Right lobe of liver (tissue), 6 donors: Measurements from ENCODE around the gene TXLNA. TPM values are rescaled to one million over a fixed set of nuclear protein-coding genes. Genes with fewer than 3 reads are reported as not detected.
"Not testable (repeated sequence)": the region's sequence is repeated elsewhere in the genome, so short reads cannot be mapped to it uniquely, and the experiment has no call there.

Experiments
- ATAC-seq, 4 donors: fragments of 200-7000 bp; cut with Tn5 transposase; one replicate each; pipeline ENCODE4 v1.9.1; 2020; ENCODE audit warnings: mild to moderate bottlenecking in 4 of 4, moderate library complexity in 4 of 4
- DNase-seq, 3 donors: peaks; one replicate each; pipeline ENCODE4 v3.0.0-alpha.2; 2020
- H3K27ac ChIP-seq, 3 donors: fragments of 200-600 bp; one replicate each; pipeline ENCODE4 v1.8.0; 2022
- H3K27me3 ChIP-seq, 2 donors: fragments of 200-600 bp; one replicate each; pipeline ENCODE4 v1.8.0; 2022
- H3K36me3 ChIP-seq, 4 donors: fragments of 200-600 bp; sonication (generic) in 1 of 4; one replicate each; pipeline versions ENCODE4 v1.5.1 to v1.8.0; 2017 to 2022; ENCODE audit warnings: control low read depth in 1 of 4
- H3K4me1 ChIP-seq, 4 donors: fragments of 200-600 bp; sonication (generic) in 1 of 4; one replicate each; pipeline versions ENCODE4 v1.5.1 to v1.8.0; 2017 to 2022; ENCODE audit warnings: control low read depth in 1 of 4
- H3K4me3 ChIP-seq, 3 donors: fragments of 200-600 bp; one replicate each; pipeline ENCODE4 v1.8.0; 2022
- H3K9me3 ChIP-seq, 4 donors: fragments of 200-600 bp; sonication (generic) in 1 of 4; one replicate each; pipeline versions ENCODE4 v1.5.1 to v1.8.0; 2017 to 2022; ENCODE audit warnings: control low read depth in 1 of 4
- POLR2A ChIP-seq: fragments of 450-650 bp; IDR thresholded peaks from one replicate; pipeline ENCODE4 v1.6.1; 2017; ENCODE audit warnings: antibody characterized with exemption, mild to moderate bottlenecking
- WGBS: methylation state at CpG from one replicate; pipeline ENCODE4 v1.1.6; 2018; ENCODE audit warnings: low coverage, low lambda C conversion rate; ENCODE audit not compliant: insufficient coverage; ENCODE audit errors: missing lambda C conversion rate; 5-methylcytosine and 5-hydroxymethylcytosine counted together
- intact Hi-C, 2 donors: fragments of 100-400 bp; cut with DNase I; formaldehyde crosslinking; loops; one replicate each; pipeline versions ENCODE4 v1.11.2 to v1.14.1; 2022
- total RNA-seq, 6 experiments: library from RNA; depleted of rRNA in 2 of 6; stranded (reverse); fragments of >200 nt in 2 of 6; fragmentation: NEBNext Ultra II Directional in 3 of 6; extraction: Animal tissue kit (Norgen Biotek cat#: 25700) in 3 of 6; gene quantifications; one replicate each; pipeline versions ENCODE4 v1.1.0 to v1.2.4, GENCODE V29; 2016 to 2023
- TF ChIP-seq, protein P1 (sequence below), 4 donors: fragments of 200-600 bp in 3 of 4; fragments of 450-650 bp in 1 of 4; IDR thresholded peaks; one replicate each; pipeline versions ENCODE4 v1.5.1 to v1.8.0; 2016 to 2022; ENCODE audit warnings: antibody characterized with exemption in 4 of 4, mild to moderate bottlenecking in 2 of 4
- donor health status: DM: no; HTN: yes; CAD: no.
- donor health status: DM: no; HTN: no; CAD: no.
- donor health status: DM: no; HTN: no; CAD: no.
- donor health status: DM: no; HTN: yes; CAD: no.
- donor health status: DM: no; HTN: yes; CAD: no.

Gene TXLNA
- total RNA-seq, 6 experiments from 2014 or later = 26.0 to 39.6 (median 33.5) TPM

DNA sequence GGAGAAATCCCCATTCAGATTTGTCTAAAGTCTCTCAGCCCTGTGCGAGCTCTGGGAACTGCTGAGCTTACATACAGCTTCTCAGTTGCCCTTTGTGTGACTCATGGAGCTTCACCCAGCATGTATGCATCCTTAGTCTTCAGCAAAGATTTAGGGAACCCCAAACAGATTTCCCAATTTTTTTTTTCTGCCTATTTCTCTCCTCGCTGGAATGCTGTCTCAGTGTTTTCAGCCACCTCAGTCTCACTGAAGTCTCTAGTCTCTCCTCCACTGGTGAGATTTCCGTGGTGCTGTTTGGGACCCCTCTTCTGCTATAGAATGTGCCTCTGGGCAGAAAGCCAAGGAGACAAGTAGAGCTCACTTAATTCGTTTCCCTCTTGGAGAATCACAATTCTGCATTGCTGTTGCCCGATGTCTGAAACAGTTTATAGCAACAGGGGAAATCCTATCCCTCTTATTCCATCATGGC is 28.1 kb upstream of the TXLNA start:
- Histone ChIP-seq H3K4me3 (no peak overlapping the region), H3K36me3 (peaks cover 0 to 17% (median 7%) of the 10 kb centered on the region in 4 donors), H3K4me1 (no peaks in the 10 kb centered on the region), H3K27ac (no peak overlapping the region), H3K9me3 (no peaks in the 10 kb centered on the region), H3K27me3 (no peaks in the 10 kb centered on the region)
- intact Hi-C loops = no loop called here
- WGBS = 63% methylated on average over 5 of the region's 5 CpGs
- ATAC-seq = no peak
- TF ChIP-seq, protein P1, sequence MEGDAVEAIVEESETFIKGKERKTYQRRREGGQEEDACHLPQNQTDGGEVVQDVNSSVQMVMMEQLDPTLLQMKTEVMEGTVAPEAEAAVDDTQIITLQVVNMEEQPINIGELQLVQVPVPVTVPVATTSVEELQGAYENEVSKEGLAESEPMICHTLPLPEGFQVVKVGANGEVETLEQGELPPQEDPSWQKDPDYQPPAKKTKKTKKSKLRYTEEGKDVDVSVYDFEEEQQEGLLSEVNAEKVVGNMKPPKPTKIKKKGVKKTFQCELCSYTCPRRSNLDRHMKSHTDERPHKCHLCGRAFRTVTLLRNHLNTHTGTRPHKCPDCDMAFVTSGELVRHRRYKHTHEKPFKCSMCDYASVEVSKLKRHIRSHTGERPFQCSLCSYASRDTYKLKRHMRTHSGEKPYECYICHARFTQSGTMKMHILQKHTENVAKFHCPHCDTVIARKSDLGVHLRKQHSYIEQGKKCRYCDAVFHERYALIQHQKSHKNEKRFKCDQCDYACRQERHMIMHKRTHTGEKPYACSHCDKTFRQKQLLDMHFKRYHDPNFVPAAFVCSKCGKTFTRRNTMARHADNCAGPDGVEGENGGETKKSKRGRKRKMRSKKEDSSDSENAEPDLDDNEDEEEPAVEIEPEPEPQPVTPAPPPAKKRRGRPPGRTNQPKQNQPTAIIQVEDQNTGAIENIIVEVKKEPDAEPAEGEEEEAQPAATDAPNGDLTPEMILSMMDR (IDR thresholded peaks at IDR 0.05) = no peak
- TF ChIP-seq POLR2A = no peak
- DNase-seq = no peak

DNA sequence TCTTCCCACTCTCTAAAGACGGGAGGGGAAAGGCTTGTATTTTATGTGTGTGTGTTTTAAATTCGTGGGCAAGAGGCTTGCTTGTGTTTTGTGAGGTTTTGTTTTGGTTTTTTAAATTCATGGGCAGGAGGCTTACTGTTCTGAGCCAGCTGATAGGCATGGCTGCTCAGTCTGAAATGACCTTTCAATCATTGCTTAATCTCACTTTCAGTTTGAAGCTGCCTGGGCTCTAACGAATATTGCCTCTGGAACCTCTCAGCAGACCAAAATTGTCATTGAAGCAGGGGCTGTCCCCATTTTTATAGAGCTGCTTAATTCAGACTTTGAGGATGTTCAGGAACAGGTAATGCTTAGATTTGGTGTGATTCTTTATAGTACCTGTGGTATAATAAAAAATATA is 20.3 kb upstream of the TXLNA start:
- H3K27ac ChIP-seq = no peak overlapping the region
- H3K4me1 ChIP-seq = peaks cover 0 to 9% (median 2%) of the 10 kb centered on the region in 4 donors
- H3K9me3 ChIP-seq = no peaks in the 10 kb centered on the region
- ATAC-seq (peak; percentile 90 to 96 (median 91)), DNase-seq (no peak)
- WGBS = 20% methylated on average over 3 of the region's 3 CpGs
- intact Hi-C loops = no loop called here
- peaks cover 3 to 80% (median 39%) of the 10 kb centered on the region in 4 donors for H3K36me3 ChIP-seq
- H3K27me3 ChIP-seq = no peaks in the 10 kb centered on the region
- TF ChIP-seq, protein P1 (IDR thresholded peaks at IDR 0.05) = no peak
- TF ChIP-seq POLR2A = no peak
- no peak overlapping the region for H3K4me3 ChIP-seq

DNA sequence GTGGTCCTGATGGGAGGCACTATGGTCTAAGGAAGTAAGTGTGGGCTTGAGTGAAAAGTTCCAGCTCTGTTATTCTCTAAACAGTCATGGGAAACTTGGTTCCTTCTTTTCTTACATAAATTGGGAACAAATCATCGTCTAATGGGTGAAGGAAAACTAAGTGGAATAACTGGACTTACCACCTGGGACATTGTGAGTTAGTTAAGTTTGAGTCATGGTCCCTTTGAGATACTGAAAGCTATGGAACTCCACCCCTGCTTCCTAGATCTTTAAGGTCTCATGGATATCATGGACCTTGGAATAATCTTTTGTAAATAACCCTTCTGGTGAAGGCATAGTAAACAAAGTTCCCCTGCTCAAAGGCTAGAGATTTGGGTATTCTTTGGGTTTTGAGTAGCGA is 16.1 kb upstream of the TXLNA start:
- TF ChIP-seq POLR2A = no peak
- TF ChIP-seq, protein P1 (IDR thresholded peaks at IDR 0.05) = no peak
- Histone ChIP-seq H3K36me3 (peaks cover 3 to 77% (median 27%) of the 10 kb centered on the region in 4 donors), H3K27me3 (no peaks in the 10 kb centered on the region), H3K9me3 (no peaks in the 10 kb centered on the region), H3K4me3 (no peak overlapping the region), H3K4me1 (peaks cover 0 to 9% (median 2%) of the 10 kb centered on the region in 4 donors), H3K27ac (no peak overlapping the region)
- intact Hi-C loops = no loop called here
- DNase-seq (no peak), ATAC-seq (no peak)
- 100% methylated on average over 1 of the region's 2 CpGs for WGBS

DNA sequence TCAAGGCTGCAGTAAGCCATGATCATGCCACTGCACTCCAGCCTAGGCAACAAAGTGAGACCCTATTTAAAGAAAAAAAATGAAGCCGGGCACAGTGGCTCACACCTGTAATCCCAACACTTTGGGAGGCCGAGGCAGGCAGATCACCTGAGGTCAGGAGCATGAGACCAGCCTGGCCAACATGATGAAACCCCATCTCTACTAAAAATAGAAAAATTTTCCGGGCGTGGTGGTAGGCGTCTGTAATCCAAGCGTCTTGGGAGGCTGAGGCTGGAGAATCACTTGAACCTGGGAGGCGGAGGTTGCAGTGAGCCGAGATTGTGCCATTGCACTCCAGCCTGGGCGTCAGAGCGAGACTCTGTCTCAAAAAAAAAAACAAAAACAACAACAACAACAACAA is 13.8 kb upstream of the TXLNA start:
- H3K36me3 ChIP-seq = peaks cover 0 to 80% (median 34%) of the 10 kb centered on the region in 4 donors
- H3K27ac ChIP-seq, intact Hi-C loops, H3K4me1 ChIP-seq, H3K4me3 ChIP-seq, H3K9me3 ChIP-seq, H3K27me3 ChIP-seq, ATAC-seq, DNase-seq: not testable (repeated sequence)
- 83% methylated on average over 3 of the region's 10 CpGs for WGBS

DNA sequence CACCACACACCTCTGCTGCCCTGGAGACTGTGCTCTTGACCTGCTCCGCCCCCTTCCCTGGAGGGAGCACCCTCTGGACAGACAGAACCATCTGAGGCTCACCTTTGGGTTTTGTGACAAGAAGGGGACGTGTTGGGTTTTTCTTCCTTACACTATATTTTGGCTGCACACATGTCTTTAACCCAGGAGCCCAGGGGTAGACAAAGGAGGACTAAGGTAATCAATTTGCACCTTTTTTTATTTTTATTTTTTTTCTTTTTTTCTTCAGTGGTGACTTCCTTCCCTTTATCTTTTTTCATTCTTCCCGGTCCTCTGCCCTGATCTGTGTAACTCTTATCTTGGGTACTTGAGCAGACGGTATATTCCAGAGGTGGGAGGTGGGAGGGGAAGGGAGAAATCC is 8.5 kb upstream of the TXLNA start:
- no peak for ATAC-seq
- Histone ChIP-seq H3K4me1 (no peaks in the 10 kb centered on the region), H3K4me3 (no peak overlapping the region), H3K27me3 (no peaks in the 10 kb centered on the region), H3K36me3 (peaks cover 0 to 57% (median 28%) of the 10 kb centered on the region in 4 donors), H3K27ac (no peak overlapping the region), H3K9me3 (no peaks in the 10 kb centered on the region)
- DNase-seq = no peak
- intact Hi-C loops = no loop called here
- no peak for TF ChIP-seq POLR2A
- TF ChIP-seq, protein P1 (IDR thresholded peaks at IDR 0.05) = no peak
- 81% methylated on average over 4 of the region's 4 CpGs for WGBS
